H4 (cell line): ENCODE results near the gene PLCH1. TPM values are rescaled to one million over a fixed set of nuclear protein-coding genes. Genes with fewer than 3 reads are reported as not detected.
A peak's percentile ranks its signal among the peaks of the same experiment; 100 is the strongest.

Source experiments
- DNase-seq: peaks from one replicate; pipeline ENCODE4 v3.0.0-alpha.2; 2015; ENCODE audit warnings: low spot score
- total RNA-seq: library from RNA; depleted of rRNA; stranded (reverse); fragments of >200 nt; shearing (Covaris generic); gene quantifications from 2 replicates; pipeline ENCODE4 v1.2.3, GENCODE V29; 2014

PLCH1 gene
- total RNA-seq, 1 experiment from 2014 or later = 1.1 TPM

GRCh38 chr3:155385896-155386625 is 358.8 kb downstream of the PLCH1 start:
- no peak for DNase-seq

- DNase-seq = peak; percentile 67
Measured at GRCh38 chr3:155382396-155383042, 362.4 kb downstream of the PLCH1 start.

DNA sequence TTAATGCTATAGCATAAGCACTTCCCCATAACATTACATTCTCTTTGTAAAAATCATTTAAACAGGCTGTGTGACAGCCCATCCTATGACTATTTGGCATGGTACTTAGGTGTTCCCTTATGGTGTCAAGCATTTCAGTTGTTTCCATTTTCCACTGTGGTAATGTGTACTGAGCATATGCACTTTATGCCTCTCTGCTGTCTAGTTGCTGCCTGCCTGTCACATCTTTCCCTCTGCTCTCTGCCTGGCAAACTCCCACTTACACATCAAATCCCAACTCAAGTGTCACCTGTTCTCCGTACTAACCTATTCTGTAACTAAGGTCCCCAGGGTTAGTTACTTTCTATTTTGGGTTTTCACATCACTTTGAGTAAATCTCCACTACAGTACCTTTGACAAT is 367.0 kb downstream of the PLCH1 start:
- no peak for DNase-seq

- no peak for DNase-seq
Measured at GRCh38 chr3:155377071-155377470, 367.8 kb downstream of the PLCH1 start.

DNA sequence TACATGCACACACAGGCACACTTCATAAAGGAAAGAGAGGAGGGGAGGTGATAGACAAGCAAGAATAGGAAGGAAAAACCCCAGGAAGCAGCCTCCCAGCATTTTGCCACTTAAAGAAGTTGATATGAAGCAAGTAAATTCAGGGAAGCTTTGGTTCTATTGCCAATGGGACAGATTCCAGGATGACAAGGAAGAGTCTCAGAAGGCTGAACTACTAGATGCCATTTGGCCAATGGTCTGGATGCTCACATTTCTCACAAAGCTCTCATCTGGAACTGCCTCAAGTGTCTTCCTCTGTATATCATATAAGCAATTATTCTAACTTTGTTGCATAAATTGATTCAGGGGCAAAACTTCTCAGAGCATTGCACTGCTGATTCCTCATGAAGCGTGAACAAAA is 372.6 kb downstream of the PLCH1 start:
- DNase-seq = no peak

- no peak for DNase-seq
Measured at GRCh38 chr3:155370764-155371503, 373.9 kb downstream of the PLCH1 start.

GRCh38 chr3:155370198-155370597 is 374.7 kb downstream of the PLCH1 start:
- no peak for DNase-seq

- no peak for DNase-seq
Measured at GRCh38 chr3:155369735-155370134, 375.1 kb downstream of the PLCH1 start.

DNA sequence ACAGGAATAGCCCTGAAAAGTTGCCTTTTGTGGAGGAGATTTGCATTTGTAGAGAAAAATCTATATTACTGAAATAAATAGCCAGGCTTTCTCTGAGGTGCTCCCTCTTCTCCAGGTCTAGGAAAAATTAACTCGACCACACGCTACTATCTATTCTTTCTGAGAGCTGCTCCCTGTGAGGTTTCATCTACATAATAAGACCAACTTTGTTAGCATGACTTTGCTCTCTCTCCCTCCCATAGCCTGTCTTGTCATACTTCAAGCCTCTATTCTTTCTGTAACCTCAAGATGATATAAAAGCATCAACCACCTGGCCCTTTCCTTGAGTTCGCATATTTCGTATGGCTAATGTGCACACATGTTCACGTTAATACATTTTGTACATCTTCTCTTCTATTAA is 375.6 kb downstream of the PLCH1 start:
- DNase-seq = no peak

- DNase-seq = no peak
Measured at GRCh38 chr3:155368786-155369185, 376.1 kb downstream of the PLCH1 start.

- no peak for DNase-seq
Measured at GRCh38 chr3:155367506-155367905, 377.4 kb downstream of the PLCH1 start.

DNA sequence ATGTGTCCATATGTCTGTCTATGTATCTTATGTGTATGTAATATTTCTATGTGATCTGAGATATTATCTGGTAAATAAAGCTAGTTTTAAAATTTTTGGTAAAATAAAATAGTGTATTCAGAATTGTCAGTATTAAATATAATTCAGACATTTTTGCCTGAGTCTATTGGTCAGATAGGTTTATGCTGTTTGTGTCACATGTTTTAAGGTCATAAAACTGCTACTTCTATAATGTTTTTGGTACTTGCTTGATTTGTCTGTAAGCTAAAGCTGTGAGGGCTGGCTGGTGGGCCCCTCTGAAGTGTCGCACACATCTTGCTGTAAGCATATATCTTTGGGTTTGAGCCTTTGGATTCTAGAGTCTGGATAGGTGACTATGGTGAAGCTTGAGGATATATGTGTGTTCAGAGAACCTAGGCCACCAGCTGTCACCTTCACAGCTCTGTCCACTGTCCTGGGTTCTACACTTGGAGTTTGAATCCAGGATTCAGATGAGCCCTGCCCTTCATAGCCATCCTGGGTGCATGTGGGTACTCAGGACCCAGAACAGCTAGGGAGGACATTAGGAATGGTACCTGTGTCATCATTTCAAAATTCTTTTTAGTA is 379.6 kb downstream of the PLCH1 start:
- no peak for DNase-seq

GRCh38 chr3:155364492-155364891 is 380.4 kb downstream of the PLCH1 start:
- DNase-seq = no peak

DNA sequence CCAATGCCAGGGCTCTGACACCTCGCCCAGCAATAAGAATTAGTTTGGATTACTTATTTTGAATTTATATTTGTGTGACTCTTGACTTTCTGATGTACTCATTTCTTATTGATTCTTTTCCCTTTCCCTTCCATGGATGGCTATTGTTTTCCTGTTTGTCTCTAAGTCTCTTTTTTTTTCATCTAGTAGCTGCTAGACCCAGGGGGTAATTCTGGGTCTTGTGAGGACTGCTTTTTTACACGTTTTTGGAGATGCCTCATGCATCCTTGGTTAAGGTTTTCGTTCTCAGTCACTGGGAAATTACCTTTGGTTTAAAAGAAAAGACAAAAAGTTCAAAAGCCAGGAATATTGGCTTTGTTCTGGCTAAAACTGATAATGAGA is 381.2 kb downstream of the PLCH1 start:
- DNase-seq = no peak

GRCh38 chr3:155362808-155363689 is 381.8 kb downstream of the PLCH1 start:
- DNase-seq = peak; percentile 19

DNA sequence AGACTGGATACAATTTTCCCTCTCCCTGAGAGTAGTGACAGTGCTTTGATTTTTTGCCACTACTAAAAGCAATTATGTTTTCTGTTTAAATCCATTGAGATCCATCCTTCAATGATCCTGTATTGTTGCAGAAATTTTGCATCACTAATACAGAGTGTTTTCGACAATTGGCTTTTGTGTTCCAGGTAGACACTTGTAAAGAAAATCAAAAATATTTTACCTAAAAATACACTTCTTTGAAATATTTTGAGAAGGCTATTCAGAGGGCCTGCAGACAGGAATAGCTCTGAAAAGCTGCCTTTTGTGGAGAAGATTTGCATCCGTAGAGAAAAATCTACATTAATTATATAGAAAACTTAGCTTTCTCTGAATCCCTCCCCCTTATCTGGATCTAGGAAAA is 384.6 kb downstream of the PLCH1 start:
- DNase-seq = no peak

- DNase-seq = peak; percentile 19
Measured at GRCh38 chr3:155356594-155357370, 388.1 kb downstream of the PLCH1 start.

DNA sequence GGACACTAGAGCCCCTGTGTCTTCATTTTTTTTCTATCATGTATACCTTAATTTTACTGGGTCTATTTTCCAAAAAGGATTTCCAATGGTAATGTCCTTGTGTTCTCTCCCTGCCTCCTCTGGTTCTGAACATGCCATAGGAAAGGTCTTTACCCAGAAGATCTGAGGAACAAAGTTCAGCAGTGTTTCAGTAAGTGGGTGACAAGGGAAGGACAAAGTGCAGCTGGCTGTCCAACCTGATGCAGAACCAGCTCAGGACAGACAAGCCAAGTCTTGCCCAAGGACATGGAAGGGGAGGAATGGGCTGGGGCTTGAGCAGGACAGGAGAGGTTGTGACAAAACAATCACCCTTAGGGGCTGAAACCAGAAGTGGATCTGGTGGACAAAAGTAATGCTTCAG is 390.2 kb downstream of the PLCH1 start:
- no peak for DNase-seq

GRCh38 chr3:155352900-155353490 is 391.9 kb downstream of the PLCH1 start:
- DNase-seq = peak; percentile 46

DNA sequence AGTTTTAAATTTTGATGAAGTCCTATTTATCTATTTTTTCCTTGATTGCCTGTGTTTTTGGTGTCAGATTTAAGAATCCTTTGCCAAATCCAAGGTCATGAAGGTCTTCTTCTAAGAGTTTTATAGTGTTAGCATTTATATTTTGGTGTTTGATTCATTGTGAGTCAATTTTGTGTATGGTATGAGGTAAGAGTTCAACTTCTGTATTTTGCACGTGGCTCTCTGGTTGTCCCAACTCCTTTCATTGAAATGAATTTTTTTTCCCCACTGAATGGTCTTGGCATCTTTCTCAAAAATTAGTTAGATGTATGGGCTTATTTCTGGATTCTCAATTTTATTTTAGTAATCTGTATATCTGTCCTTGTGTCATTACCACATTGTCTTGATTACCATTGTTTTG is 394.3 kb downstream of the PLCH1 start:
- DNase-seq = no peak
